ENCODE measurements around the gene DENND1B. TPM values are rescaled to one million over a fixed set of nuclear protein-coding genes. Genes with fewer than 3 reads are reported as not detected.

Gene DENND1B
- total RNA-seq, 1 experiment from 2014 or later = 28.2 TPM

- no peaks in the 10 kb centered on the region for H3K27me3 Mint-ChIP-seq (ENCODE audit: unreplicated experiment)
- peaks cover 12% of the 10 kb centered on the region for H3K9me3 Mint-ChIP-seq (ENCODE audit: low read depth, unreplicated experiment)
- H3K4me3 Mint-ChIP-seq (ENCODE audit: low read depth, unreplicated experiment) = no peak overlapping the region
- intact Hi-C loops (cut with micrococcal nuclease; ENCODE audit: unreplicated experiment) = no loop called here
- no peak overlapping the region for H3K27ac Mint-ChIP-seq (ENCODE audit: unreplicated experiment)
- CTCF ChIA-PET = no interaction called here
- H3K4me1 Mint-ChIP-seq (ENCODE audit: low read depth, unreplicated experiment) = no peaks in the 10 kb centered on the region
- no peak for DNase-seq
- H3K36me3 Mint-ChIP-seq (ENCODE audit: insufficient read depth, unreplicated experiment) = no peaks in the 10 kb centered on the region
- BruUV-seq (replicated peaks) = no TSS peak
- no peak for TF ChIP-seq CTCF (IDR thresholded peaks at IDR 0.05; ENCODE audit: unreplicated experiment)
Observed at GRCh38 chr1:197799271-197799670, 24.0 kb upstream of the DENND1B start.

GRCh38 chr1:197798492-197798891, 23.2 kb upstream of the DENND1B start:
- intact Hi-C loops (cut with micrococcal nuclease; ENCODE audit: unreplicated experiment) = no loop called here

GRCh38 chr1:197797010-197797409, 21.7 kb upstream of the DENND1B start:
- no peak for TF ChIP-seq CTCF (IDR thresholded peaks at IDR 0.05; ENCODE audit: unreplicated experiment)
- no peaks in the 10 kb centered on the region for H3K27me3 Mint-ChIP-seq (ENCODE audit: unreplicated experiment)
- CTCF ChIA-PET = no interaction called here
- H3K4me3 Mint-ChIP-seq (ENCODE audit: low read depth, unreplicated experiment) = no peak overlapping the region
- intact Hi-C loops (cut with micrococcal nuclease; ENCODE audit: unreplicated experiment) = no loop called here
- no peak for DNase-seq
- no peaks in the 10 kb centered on the region for H3K36me3 Mint-ChIP-seq (ENCODE audit: insufficient read depth, unreplicated experiment)
- peaks cover 12% of the 10 kb centered on the region for H3K9me3 Mint-ChIP-seq (ENCODE audit: low read depth, unreplicated experiment)
- BruUV-seq (replicated peaks) = no TSS peak
- no peaks in the 10 kb centered on the region for H3K4me1 Mint-ChIP-seq (ENCODE audit: low read depth, unreplicated experiment)
- H3K27ac Mint-ChIP-seq (ENCODE audit: unreplicated experiment) = no peak overlapping the region

More at GRCh38 chr1:197798492-197798891, 23.2 kb upstream of the DENND1B start:
- H3K9me3 Mint-ChIP-seq (ENCODE audit: low read depth, unreplicated experiment) = peaks cover 12% of the 10 kb centered on the region
- H3K27me3 Mint-ChIP-seq (ENCODE audit: unreplicated experiment) = no peaks in the 10 kb centered on the region
- no peak for DNase-seq
- H3K4me1 Mint-ChIP-seq (ENCODE audit: low read depth, unreplicated experiment) = no peaks in the 10 kb centered on the region
- TF ChIP-seq CTCF (IDR thresholded peaks at IDR 0.05; ENCODE audit: unreplicated experiment) = no peak
- CTCF ChIA-PET = no interaction called here
- H3K4me3 Mint-ChIP-seq (ENCODE audit: low read depth, unreplicated experiment) = no peak overlapping the region
- BruUV-seq (replicated peaks) = no TSS peak
- H3K36me3 Mint-ChIP-seq (ENCODE audit: insufficient read depth, unreplicated experiment) = no peaks in the 10 kb centered on the region
- no peak overlapping the region for H3K27ac Mint-ChIP-seq (ENCODE audit: unreplicated experiment)

GRCh38 chr1:197788741-197789739, 13.8 kb upstream of the DENND1B start:
- H3K9me3 Mint-ChIP-seq (ENCODE audit: low read depth, unreplicated experiment) = peaks cover 2% of the 10 kb centered on the region
- peaks cover 2% of the 10 kb centered on the region for H3K4me1 Mint-ChIP-seq (ENCODE audit: low read depth, unreplicated experiment)
- no peak overlapping the region for H3K4me3 Mint-ChIP-seq (ENCODE audit: low read depth, unreplicated experiment)
- H3K27me3 Mint-ChIP-seq (ENCODE audit: unreplicated experiment) = no peaks in the 10 kb centered on the region
- no peaks in the 10 kb centered on the region for H3K36me3 Mint-ChIP-seq (ENCODE audit: insufficient read depth, unreplicated experiment)
- H3K27ac Mint-ChIP-seq (ENCODE audit: unreplicated experiment) = no peak overlapping the region
- CTCF ChIA-PET = interaction anchor here (0.6 kb wide), 1 partner anchor 18 kb away, joined by 3 read pairs; no protein-coding TSS in a partner anchor
- no peak for DNase-seq
- intact Hi-C loops (cut with micrococcal nuclease; ENCODE audit: unreplicated experiment) = no loop called here
- no TSS peak for BruUV-seq (replicated peaks)
- TF ChIP-seq CTCF (IDR thresholded peaks at IDR 0.05; ENCODE audit: unreplicated experiment) = no peak

Measured in Calu3 (cell line).